Central memory CD8-positive, alpha-beta T cell (primary cell): ENCODE measurements around the gene HES1.
"Not testable (repeated sequence)": the region's sequence is repeated elsewhere in the genome, so short reads cannot be mapped to it uniquely, and the experiment has no call there.

ENCODE experiments used
- ATAC-seq: fragments of 150-1000 bp; cut with Tn5 transposase; replicated peaks from 2 replicates; pipeline ENCODE4 v1.10.0; 2022; ENCODE audit warnings: mild to moderate bottlenecking, moderate FRiP score, moderate number of reproducible peaks; ENCODE audit not compliant: poor library complexity, severe bottlenecking; ENCODE audit errors: extremely low read depth
- DNase-seq, 2 donors: peaks; one replicate each; pipeline ENCODE4 v3.0.0; 2021; ENCODE audit warnings: low spot score in 2 of 2
- H3K27ac Mint-ChIP-seq: one replicate; pipeline ENCODE4 v1.8.0; 2022; ENCODE audit warnings: low read depth, mild to moderate bottlenecking, moderate library complexity, mixed read lengths
- H3K27me3 Mint-ChIP-seq: one replicate; pipeline ENCODE4 v1.8.0; 2022; ENCODE audit warnings: mixed read lengths
- H3K36me3 Mint-ChIP-seq: one replicate; pipeline ENCODE4 v1.8.0; 2022; ENCODE audit warnings: mild to moderate bottlenecking, moderate library complexity, mixed read lengths; ENCODE audit not compliant: insufficient read depth
- H3K4me1 Mint-ChIP-seq: one replicate; pipeline ENCODE4 v1.8.0; 2022; ENCODE audit warnings: mixed read lengths
- H3K4me3 Mint-ChIP-seq: one replicate; pipeline ENCODE4 v1.8.0; 2022; ENCODE audit warnings: mild to moderate bottlenecking, moderate library complexity, mixed read lengths
- H3K9me3 Mint-ChIP-seq: one replicate; pipeline ENCODE4 v1.8.0; 2022; ENCODE audit warnings: mixed read lengths

HES1 gene

GRCh38 chr3:194142156-194142910, 6.4 kb downstream of the HES1 start:
- Mint-ChIP-seq H3K27ac (peak overlapping the region; percentile 10), H3K27me3 (peaks cover 57% of the 10 kb centered on the region), H3K4me3 (peak overlapping the region; percentile 56), H3K4me1 (peaks cover 11% of the 10 kb centered on the region), H3K9me3 (no peaks in the 10 kb centered on the region), H3K36me3 (peaks cover 2% of the 10 kb centered on the region)
- ATAC-seq (no peak), DNase-seq (no peak)

- DNase-seq = no peak
- H3K27ac Mint-ChIP-seq = no peak overlapping the region
- no peak for ATAC-seq
- H3K9me3 Mint-ChIP-seq = no peaks in the 10 kb centered on the region
- no peak overlapping the region for H3K4me3 Mint-ChIP-seq
- H3K36me3 Mint-ChIP-seq = peaks cover 2% of the 10 kb centered on the region
- H3K4me1 Mint-ChIP-seq = peaks cover 10% of the 10 kb centered on the region
- H3K27me3 Mint-ChIP-seq = peaks cover 48% of the 10 kb centered on the region
Measured at GRCh38 chr3:194145702-194146101, 9.8 kb downstream of the HES1 start.

- Mint-ChIP-seq H3K9me3 (no peaks in the 10 kb centered on the region), H3K4me1 (peaks cover under 1% of the 10 kb centered on the region), H3K27me3 (peaks cover 47% of the 10 kb centered on the region), H3K36me3 (no peaks in the 10 kb centered on the region), H3K4me3 (no peak overlapping the region), H3K27ac (no peak overlapping the region)
- ATAC-seq = no peak
- no peak for DNase-seq
Measured at GRCh38 chr3:194147679-194148078, 11.7 kb downstream of the HES1 start.

- Mint-ChIP-seq H3K27me3 (peaks cover 52% of the 10 kb centered on the region), H3K27ac (no peak overlapping the region), H3K4me3 (no peak overlapping the region), H3K36me3 (peaks cover 2% of the 10 kb centered on the region), H3K9me3 (no peaks in the 10 kb centered on the region), H3K4me1 (no peaks in the 10 kb centered on the region)
- ATAC-seq (no peak), DNase-seq (no peak)
Measured at GRCh38 chr3:194148383-194148782, 12.4 kb downstream of the HES1 start.

GRCh38 chr3:194150252-194150934, 14.4 kb downstream of the HES1 start:
- H3K4me3 Mint-ChIP-seq = no peak overlapping the region
- H3K4me1 Mint-ChIP-seq = no peaks in the 10 kb centered on the region
- peaks cover 2% of the 10 kb centered on the region for H3K36me3 Mint-ChIP-seq
- no peak for DNase-seq
- H3K27ac Mint-ChIP-seq = no peak overlapping the region
- no peak for ATAC-seq
- H3K27me3 Mint-ChIP-seq = peaks cover 60% of the 10 kb centered on the region
- no peaks in the 10 kb centered on the region for H3K9me3 Mint-ChIP-seq

GRCh38 chr3:194150935-194151302, 15.0 kb downstream of the HES1 start:
- H3K27ac Mint-ChIP-seq, H3K4me3 Mint-ChIP-seq, ATAC-seq, H3K36me3 Mint-ChIP-seq, H3K9me3 Mint-ChIP-seq, DNase-seq, H3K4me1 Mint-ChIP-seq: not testable (repeated sequence)
- H3K27me3 Mint-ChIP-seq = peaks cover 62% of the 10 kb centered on the region

- Mint-ChIP-seq H3K4me3 (no peak overlapping the region), H3K9me3 (no peaks in the 10 kb centered on the region), H3K36me3 (peaks cover 2% of the 10 kb centered on the region), H3K27ac (no peak overlapping the region), H3K4me1 (no peaks in the 10 kb centered on the region), H3K27me3 (peaks cover 61% of the 10 kb centered on the region)
- DNase-seq (no peak), ATAC-seq (no peak)
Measured at GRCh38 chr3:194154346-194154745, 18.4 kb downstream of the HES1 start.

- peaks cover 2% of the 10 kb centered on the region for H3K36me3 Mint-ChIP-seq
- no peak overlapping the region for H3K27ac Mint-ChIP-seq
- ATAC-seq (no peak), DNase-seq (no peak)
- peaks cover 69% of the 10 kb centered on the region for H3K27me3 Mint-ChIP-seq
- H3K4me1 Mint-ChIP-seq = no peaks in the 10 kb centered on the region
- H3K4me3 Mint-ChIP-seq = no peak overlapping the region
- H3K9me3 Mint-ChIP-seq = no peaks in the 10 kb centered on the region
Measured at GRCh38 chr3:194156095-194156494, 20.1 kb downstream of the HES1 start.

- H3K27ac Mint-ChIP-seq = no peak overlapping the region
- H3K4me1 Mint-ChIP-seq = no peaks in the 10 kb centered on the region
- H3K9me3 Mint-ChIP-seq = no peaks in the 10 kb centered on the region
- ATAC-seq = no peak
- no peaks in the 10 kb centered on the region for H3K36me3 Mint-ChIP-seq
- peaks cover 75% of the 10 kb centered on the region for H3K27me3 Mint-ChIP-seq
- DNase-seq = no peak
- H3K4me3 Mint-ChIP-seq = no peak overlapping the region
Measured at GRCh38 chr3:194158942-194159439, 23.0 kb downstream of the HES1 start.

GRCh38 chr3:194160158-194160557, 24.2 kb downstream of the HES1 start:
- Mint-ChIP-seq H3K36me3 (no peaks in the 10 kb centered on the region), H3K4me1 (no peaks in the 10 kb centered on the region), H3K4me3 (no peak overlapping the region), H3K9me3 (no peaks in the 10 kb centered on the region), H3K27ac (no peak overlapping the region), H3K27me3 (peaks cover 75% of the 10 kb centered on the region)
- ATAC-seq = no peak
- DNase-seq = no peak

- ATAC-seq (no peak), DNase-seq (no peak)
- Mint-ChIP-seq H3K4me3 (no peak overlapping the region), H3K4me1 (no peaks in the 10 kb centered on the region), H3K27me3 (peaks cover 75% of the 10 kb centered on the region), H3K27ac (no peak overlapping the region), H3K9me3 (no peaks in the 10 kb centered on the region), H3K36me3 (no peaks in the 10 kb centered on the region)
Measured at GRCh38 chr3:194161131-194162045, 25.4 kb downstream of the HES1 start.

GRCh38 chr3:194162070-194162678, 26.2 kb downstream of the HES1 start:
- Mint-ChIP-seq H3K4me3 (no peak overlapping the region), H3K27ac (no peak overlapping the region), H3K4me1 (no peaks in the 10 kb centered on the region), H3K27me3 (peaks cover 75% of the 10 kb centered on the region), H3K36me3 (no peaks in the 10 kb centered on the region), H3K9me3 (no peaks in the 10 kb centered on the region)
- ATAC-seq (no peak), DNase-seq (no peak)
